Ishikawa (cell line): ENCODE measurements around the gene CHGA.

Experiments used
- CEBPB ChIP-seq: IDR thresholded peaks from 2 replicates; pipeline ENCODE4 v1.6.1; 2012
- CREB1 ChIP-seq: IDR thresholded peaks from 2 replicates; pipeline ENCODE4 v1.6.1; 2012; ENCODE audit warnings: low read depth
- EGR1 ChIP-seq: IDR thresholded peaks from 2 replicates; pipeline ENCODE4 v1.6.1; 2012
- EP300 ChIP-seq: IDR thresholded peaks from 2 replicates; pipeline ENCODE4 v1.6.1; 2012; ENCODE audit warnings: borderline replicate concordance
- FOXM1 ChIP-seq: IDR thresholded peaks from 2 replicates; pipeline ENCODE4 v1.6.1; 2012; ENCODE audit warnings: low read depth, borderline replicate concordance
- NFIC ChIP-seq: IDR thresholded peaks from 2 replicates; pipeline ENCODE4 v1.6.1; 2012
- RAD21 ChIP-seq: IDR thresholded peaks from 2 replicates; pipeline ENCODE4 v1.6.1; 2012; ENCODE audit warnings: low read depth
- TAF1 ChIP-seq: IDR thresholded peaks from 2 replicates; pipeline ENCODE4 v1.6.1; 2012; ENCODE audit warnings: low read depth, mild to moderate bottlenecking
- TCF12 ChIP-seq: IDR thresholded peaks from 2 replicates; pipeline ENCODE4 v1.6.1; 2012; ENCODE audit warnings: low read depth
- TEAD4 ChIP-seq: IDR thresholded peaks from 2 replicates; pipeline ENCODE4 v1.6.1; 2012
- YY1 ChIP-seq: IDR thresholded peaks from 2 replicates; pipeline ENCODE4 v1.6.1; 2012; ENCODE audit warnings: low read depth
- ZBTB7A ChIP-seq: IDR thresholded peaks from 2 replicates; pipeline ENCODE4 v1.6.1; 2012; ENCODE audit warnings: low read depth
- TF ChIP-seq, protein P1 (sequence below): IDR thresholded peaks from 2 replicates; pipeline ENCODE4 v1.6.1; 2012
- TF ChIP-seq, protein P2 (sequence below): IDR thresholded peaks from 2 replicates; pipeline ENCODE4 v1.6.1; 2012; ENCODE audit warnings: low read depth, mild to moderate bottlenecking
- TF ChIP-seq, protein P3 (sequence below): IDR thresholded peaks from 2 replicates; pipeline ENCODE4 v1.6.1; 2012

CHGA gene

DNA sequence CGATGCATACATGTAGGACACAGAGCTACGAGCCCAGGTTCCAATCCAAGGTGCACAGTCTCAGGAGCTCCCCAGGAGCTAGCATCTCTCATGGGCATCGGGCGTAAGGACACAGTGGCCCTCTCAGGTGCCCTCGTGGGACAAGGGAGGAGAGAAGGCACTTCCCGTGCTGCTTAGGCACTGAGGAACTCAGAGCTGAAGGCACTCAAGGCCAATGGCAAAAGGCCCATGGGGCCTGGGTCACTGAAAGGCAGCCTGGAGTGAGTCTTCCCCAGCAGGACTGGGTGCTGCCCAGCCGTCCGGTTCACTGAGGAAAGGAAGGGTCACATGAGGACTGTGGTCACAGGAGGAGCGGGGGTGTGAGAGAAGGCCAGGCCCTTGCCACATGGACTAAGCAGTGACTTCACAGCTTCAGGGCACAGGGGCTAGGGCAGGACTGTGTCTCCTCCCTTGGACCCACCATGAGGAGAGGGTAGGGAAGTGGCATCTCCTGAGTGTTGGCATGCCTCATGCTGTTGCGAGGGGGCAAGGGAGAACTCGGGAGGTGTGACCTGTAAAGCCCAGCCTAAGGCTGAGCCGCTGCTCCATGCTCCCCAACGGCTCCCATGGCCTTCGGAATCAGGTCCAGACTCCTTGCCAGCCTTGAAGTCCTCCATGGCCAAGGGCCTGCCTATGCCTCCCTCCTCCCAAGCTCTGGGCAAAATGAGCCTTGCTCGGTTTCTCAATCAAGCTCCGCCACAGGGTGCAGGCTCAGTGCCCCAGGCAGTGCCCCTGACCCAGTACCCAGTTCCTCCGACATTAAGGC, 51.8 kb downstream of the CHGA start:
- TF ChIP-seq TEAD4 (no peak), FOXM1 (no peak), TCF12 (no peak), RAD21 (no peak), CEBPB (no peak), ZBTB7A (no peak), NFIC (no peak), YY1 (no peak), CREB1 (no peak), TAF1 (no peak), EGR1 (no peak), EP300 (no peak)
- TF ChIP-seq, protein P1, sequence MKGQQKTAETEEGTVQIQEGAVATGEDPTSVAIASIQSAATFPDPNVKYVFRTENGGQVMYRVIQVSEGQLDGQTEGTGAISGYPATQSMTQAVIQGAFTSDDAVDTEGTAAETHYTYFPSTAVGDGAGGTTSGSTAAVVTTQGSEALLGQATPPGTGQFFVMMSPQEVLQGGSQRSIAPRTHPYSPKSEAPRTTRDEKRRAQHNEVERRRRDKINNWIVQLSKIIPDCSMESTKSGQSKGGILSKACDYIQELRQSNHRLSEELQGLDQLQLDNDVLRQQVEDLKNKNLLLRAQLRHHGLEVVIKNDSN = no peak
- TF ChIP-seq, protein P2, sequence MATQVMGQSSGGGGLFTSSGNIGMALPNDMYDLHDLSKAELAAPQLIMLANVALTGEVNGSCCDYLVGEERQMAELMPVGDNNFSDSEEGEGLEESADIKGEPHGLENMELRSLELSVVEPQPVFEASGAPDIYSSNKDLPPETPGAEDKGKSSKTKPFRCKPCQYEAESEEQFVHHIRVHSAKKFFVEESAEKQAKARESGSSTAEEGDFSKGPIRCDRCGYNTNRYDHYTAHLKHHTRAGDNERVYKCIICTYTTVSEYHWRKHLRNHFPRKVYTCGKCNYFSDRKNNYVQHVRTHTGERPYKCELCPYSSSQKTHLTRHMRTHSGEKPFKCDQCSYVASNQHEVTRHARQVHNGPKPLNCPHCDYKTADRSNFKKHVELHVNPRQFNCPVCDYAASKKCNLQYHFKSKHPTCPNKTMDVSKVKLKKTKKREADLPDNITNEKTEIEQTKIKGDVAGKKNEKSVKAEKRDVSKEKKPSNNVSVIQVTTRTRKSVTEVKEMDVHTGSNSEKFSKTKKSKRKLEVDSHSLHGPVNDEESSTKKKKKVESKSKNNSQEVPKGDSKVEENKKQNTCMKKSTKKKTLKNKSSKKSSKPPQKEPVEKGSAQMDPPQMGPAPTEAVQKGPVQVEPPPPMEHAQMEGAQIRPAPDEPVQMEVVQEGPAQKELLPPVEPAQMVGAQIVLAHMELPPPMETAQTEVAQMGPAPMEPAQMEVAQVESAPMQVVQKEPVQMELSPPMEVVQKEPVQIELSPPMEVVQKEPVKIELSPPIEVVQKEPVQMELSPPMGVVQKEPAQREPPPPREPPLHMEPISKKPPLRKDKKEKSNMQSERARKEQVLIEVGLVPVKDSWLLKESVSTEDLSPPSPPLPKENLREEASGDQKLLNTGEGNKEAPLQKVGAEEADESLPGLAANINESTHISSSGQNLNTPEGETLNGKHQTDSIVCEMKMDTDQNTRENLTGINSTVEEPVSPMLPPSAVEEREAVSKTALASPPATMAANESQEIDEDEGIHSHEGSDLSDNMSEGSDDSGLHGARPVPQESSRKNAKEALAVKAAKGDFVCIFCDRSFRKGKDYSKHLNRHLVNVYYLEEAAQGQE = no peak
- TF ChIP-seq, protein P3, sequence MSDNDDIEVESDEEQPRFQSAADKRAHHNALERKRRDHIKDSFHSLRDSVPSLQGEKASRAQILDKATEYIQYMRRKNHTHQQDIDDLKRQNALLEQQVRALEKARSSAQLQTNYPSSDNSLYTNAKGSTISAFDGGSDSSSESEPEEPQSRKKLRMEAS = no peak

DNA sequence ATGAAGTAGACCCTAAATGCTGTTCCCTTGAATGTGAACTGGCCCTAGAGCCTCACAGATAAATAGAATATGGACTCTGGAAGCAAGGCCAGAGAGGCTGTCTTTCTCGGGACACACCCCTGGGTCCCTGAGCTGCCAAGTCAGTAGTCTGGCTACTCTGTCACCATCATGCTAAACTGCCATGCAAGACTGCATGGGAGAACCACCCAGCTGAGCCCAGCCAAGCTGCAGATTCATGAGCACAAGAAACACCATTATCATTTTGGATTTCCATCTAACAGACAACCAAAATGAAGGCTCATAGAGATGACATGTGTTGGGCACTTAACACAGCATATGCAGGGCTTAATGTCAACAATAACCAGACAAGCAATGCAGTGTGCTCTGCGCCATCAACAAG, 53.3 kb downstream of the CHGA start:
- TF ChIP-seq ZBTB7A (no peak), TEAD4 (no peak), TCF12 (no peak), NFIC (no peak), EP300 (no peak), TAF1 (no peak)
- TF ChIP-seq, protein P3 = no peak
- TF ChIP-seq, protein P1 = no peak

DNA sequence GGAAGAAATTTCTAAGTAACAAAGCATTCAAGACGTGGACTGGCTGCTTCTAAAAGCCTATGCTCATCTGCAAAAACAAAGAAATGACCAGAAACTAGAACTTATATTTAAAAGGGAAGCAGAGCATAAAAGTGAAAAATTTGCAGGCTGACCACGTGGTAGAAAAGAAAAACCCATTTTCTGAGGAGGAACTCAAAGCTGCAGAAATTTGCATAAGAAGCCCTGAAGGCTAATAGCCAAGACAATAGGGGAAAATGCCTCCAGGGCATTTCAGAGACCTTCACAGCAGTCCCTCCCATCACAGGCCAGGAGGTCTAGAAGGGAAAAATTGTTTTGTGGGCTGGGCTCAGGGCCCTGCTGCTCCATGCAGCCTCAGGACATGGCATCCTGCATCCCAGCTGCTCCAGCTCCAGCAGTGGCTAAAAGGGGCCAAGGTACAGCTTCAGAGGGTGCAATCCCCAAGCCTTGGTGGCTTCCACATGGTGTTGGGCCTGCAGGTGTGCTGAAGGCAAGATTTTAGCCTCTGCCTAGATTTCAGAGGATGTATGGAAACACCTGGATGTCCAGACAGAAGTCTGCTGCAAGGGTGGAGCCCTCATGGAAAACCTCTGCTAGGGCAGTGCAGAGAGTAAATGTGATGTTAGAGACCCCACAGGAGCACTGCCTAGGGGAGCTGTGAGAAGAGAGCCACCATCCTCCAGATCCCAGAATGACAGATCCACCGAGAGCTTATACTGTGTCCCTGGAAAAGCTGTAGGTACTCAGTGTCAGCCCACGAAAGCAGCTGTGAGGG, 55.5 kb downstream of the CHGA start:
- TF ChIP-seq NFIC = no peak
- TF ChIP-seq TEAD4 = no peak
- TF ChIP-seq CEBPB = no peak
- TF ChIP-seq EP300 = no peak
- TF ChIP-seq, protein P2 = no peak
- TF ChIP-seq FOXM1 = no peak
- TF ChIP-seq TCF12 = no peak
- TF ChIP-seq RAD21 = no peak
- no peak for TF ChIP-seq EGR1
- no peak for TF ChIP-seq TAF1
- no peak for TF ChIP-seq YY1
- TF ChIP-seq ZBTB7A = no peak
- no peak for TF ChIP-seq CREB1
- TF ChIP-seq, protein P3 = no peak
- TF ChIP-seq, protein P1 = no peak

DNA sequence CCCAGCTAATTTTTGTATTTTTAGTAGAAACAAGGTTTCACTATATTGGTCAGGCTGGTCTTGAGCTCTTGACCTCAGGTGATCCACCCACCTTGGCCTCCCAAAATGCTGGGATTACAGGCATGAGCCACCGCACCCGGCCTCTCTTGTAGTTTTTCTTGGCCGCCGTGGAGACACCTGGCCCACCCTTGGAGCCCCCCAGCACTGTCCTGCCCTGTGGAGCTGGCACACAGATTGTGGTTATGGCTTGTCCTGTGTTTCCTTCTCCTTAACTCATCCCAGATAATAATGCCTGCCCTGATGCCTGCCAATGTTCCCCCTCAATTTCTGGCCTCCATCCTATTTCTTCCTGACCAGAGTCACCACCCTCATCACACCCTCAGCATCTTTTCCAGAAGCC, 57.9 kb downstream of the CHGA start:
- TF ChIP-seq YY1 = no peak
- TF ChIP-seq, protein P2 = no peak
- no peak for TF ChIP-seq TCF12
- TF ChIP-seq NFIC = no peak
- TF ChIP-seq RAD21 = no peak
- no peak for TF ChIP-seq TAF1
- TF ChIP-seq EGR1 = no peak
- TF ChIP-seq ZBTB7A = no peak
- TF ChIP-seq, protein P1 = no peak
- TF ChIP-seq TEAD4 = no peak
- TF ChIP-seq CREB1 = no peak
